Measurements from ENCODE around the gene C16orf95.

The C16orf95 gene

GRCh38 chr16:87332150-87332549 is 15.0 kb upstream of the C16orf95 start:
- DNase-seq (ENCODE audit: low spot score): no peak

GRCh38 chr16:87331241-87331801 is 14.1 kb upstream of the C16orf95 start:
- no peak for DNase-seq (ENCODE audit: low spot score)

GRCh38 chr16:87330646-87331045 is 13.5 kb upstream of the C16orf95 start:
- DNase-seq (ENCODE audit: low spot score): no peak

GRCh38 chr16:87330257-87330624 is 13.0 kb upstream of the C16orf95 start:
- DNase-seq (ENCODE audit: low spot score): no peak

GRCh38 chr16:87329436-87330256 is 12.5 kb upstream of the C16orf95 start:
- DNase-seq (ENCODE audit: low spot score): no peak

GRCh38 chr16:87328846-87329245 is 11.7 kb upstream of the C16orf95 start:
- DNase-seq (ENCODE audit: low spot score): no peak

GRCh38 chr16:87327798-87328495 is 10.8 kb upstream of the C16orf95 start:
- DNase-seq (ENCODE audit: low spot score): no peak

- DNase-seq (ENCODE audit: low spot score): no peak
Observed at GRCh38 chr16:87326151-87326571, 9.0 kb upstream of the C16orf95 start.

- peak; percentile 43 for DNase-seq (ENCODE audit: low spot score)
Observed at GRCh38 chr16:87325423-87325858, 8.2 kb upstream of the C16orf95 start.

- peak; percentile 71 for DNase-seq (ENCODE audit: low spot score)
Observed at GRCh38 chr16:87324411-87325275, 7.5 kb upstream of the C16orf95 start.

- DNase-seq (ENCODE audit: low spot score): no peak
Observed at GRCh38 chr16:87323727-87324410, 6.7 kb upstream of the C16orf95 start.

GRCh38 chr16:87322833-87323726 is 5.9 kb upstream of the C16orf95 start:
- no peak for DNase-seq (ENCODE audit: low spot score)

- no peak for DNase-seq (ENCODE audit: low spot score)
Observed at GRCh38 chr16:87322360-87322759, 5.2 kb upstream of the C16orf95 start.

- no peak for DNase-seq (ENCODE audit: low spot score)
Observed at GRCh38 chr16:87321336-87322107, 4.3 kb upstream of the C16orf95 start.

- no peak for DNase-seq (ENCODE audit: low spot score)
Observed at GRCh38 chr16:87320510-87321227, 3.5 kb upstream of the C16orf95 start.

- DNase-seq (ENCODE audit: low spot score): no peak
Observed at GRCh38 chr16:87319997-87320491, 2.9 kb upstream of the C16orf95 start.

GRCh38 chr16:87319011-87319410 is 1.8 kb upstream of the C16orf95 start:
- DNase-seq (ENCODE audit: low spot score): no peak

GRCh38 chr16:87317750-87318644 is 805 bp upstream of the C16orf95 start:
- peak; percentile 82 for DNase-seq (ENCODE audit: low spot score)
